Endothelial cell of umbilical vein (primary cell): ENCODE results near the gene PBLD. TPM values are rescaled to one million over a fixed set of nuclear protein-coding genes. Genes with fewer than 3 reads are reported as not detected.

Experiments used
- BruUV-seq: library from RNA; stranded (reverse); fragments of 400-500 nt; replicated peaks from 2 replicates; lab custom pipeline; 2021; lab: Mats Ljungman, UMichigan
- CTCF ChIA-PET: fragments of 300-600, 350-600 bp; sonication (Branson Sonifier 250); formaldehyde crosslinking; loops from one replicate; lab custom pipeline; 2021; ENCODE audit warnings: antibody characterized with exemption, inconsistent platforms; lab: Charles Lee
- POLR2A ChIA-PET: fragments of 300-600, 350-600 bp; sonication (Branson Sonifier 250); formaldehyde crosslinking; loops from one replicate; lab custom pipeline; 2021; ENCODE audit warnings: antibody characterized with exemption, inconsistent platforms; lab: Charles Lee
- DNase-seq: peaks from one replicate; pipeline ENCODE4 v3.0.0-alpha.2; 2011; ENCODE audit warnings: low read depth, low spot score
- FAIRE-seq: peaks from 2 replicates; lab custom pipeline; 2011; peaks lifted over from hg19 to GRCh38; lab: Jason Lieb, UNC
- H2AFZ ChIP-seq: 2 replicates; pipeline ENCODE4 v1.6.0; 2012; ENCODE audit warnings: low read depth, low read length, control low read depth, inconsistent platforms
- H3K27ac ChIP-seq: 2 replicates; pipeline ENCODE4 v1.5.1; 2011; ENCODE audit warnings: low read depth, mild to moderate bottlenecking, control low read depth, low read length, moderate library complexity; ENCODE audit not compliant: insufficient read depth
- H3K27me3 ChIP-seq, 2 experiments: 2 replicates each; pipeline versions ENCODE4 v1.6.0 to v1.6.1; 2011; ENCODE audit warnings: low read length in 2 of 2, mixed read lengths in 1 of 2; ENCODE audit not compliant: control insufficient read depth in 2 of 2, insufficient read depth in 2 of 2
- H3K36me3 ChIP-seq, 2 experiments: 2 replicates in 1 of 2; 3 replicates in 1 of 2; pipeline ENCODE4 v1.5.1; 2011; ENCODE audit warnings: low read length in 2 of 2, mild to moderate bottlenecking in 1 of 2, moderate library complexity in 1 of 2; ENCODE audit not compliant: control insufficient read depth in 2 of 2, insufficient read depth in 2 of 2; ENCODE audit errors: extremely low read depth in 1 of 2
- H3K4me1 ChIP-seq: 3 replicates; pipeline ENCODE4 v1.5.1; 2011; ENCODE audit warnings: mild to moderate bottlenecking, low read length; ENCODE audit not compliant: control insufficient read depth, insufficient read depth; ENCODE audit errors: extremely low read depth
- H3K4me2 ChIP-seq: 2 replicates; pipeline ENCODE4 v1.6.1; 2011; ENCODE audit warnings: low read length, control low read depth, mixed read lengths; ENCODE audit not compliant: insufficient read depth
- H3K4me3 ChIP-seq, 3 experiments: fragments of 200-600 bp in 1 of 3; sonication (generic), shearing (Covaris generic) in 1 of 3; replicated peaks in 1 of 3; 2 replicates each; pipeline ENCODE4 v1.5.1; 2011 to 2016; ENCODE audit warnings: control low read depth in 3 of 3, low read length in 3 of 3, mild to moderate bottlenecking in 2 of 3, inconsistent platforms in 1 of 3, low read depth in 1 of 3, moderate library complexity in 1 of 3; ENCODE audit not compliant: insufficient read depth in 1 of 3
- H3K79me2 ChIP-seq: 2 replicates; pipeline ENCODE4 v1.6.0; 2012; ENCODE audit warnings: low read length, inconsistent platforms; ENCODE audit not compliant: control insufficient read depth, insufficient read depth
- H3K9ac ChIP-seq: replicated peaks from 2 replicates; pipeline ENCODE3; 2011; ENCODE audit warnings: low read length, control low read depth; ENCODE audit not compliant: insufficient read depth; ENCODE audit errors: extremely low read depth
- H3K9me1 ChIP-seq: replicated peaks from 3 replicates; pipeline ENCODE4 v1.6.0; 2011; ENCODE audit warnings: mild to moderate bottlenecking, low read length; ENCODE audit not compliant: control insufficient read depth, insufficient read depth; ENCODE audit errors: extremely low read depth
- H3K9me3 ChIP-seq: replicated peaks from 2 replicates; pipeline ENCODE4 v1.5.1; 2012; ENCODE audit warnings: low read length, inconsistent platforms; ENCODE audit not compliant: control insufficient read depth, insufficient read depth
- H4K20me1 ChIP-seq: replicated peaks from 2 replicates; pipeline ENCODE3; 2011; ENCODE audit warnings: mild to moderate bottlenecking, low read length; ENCODE audit not compliant: control insufficient read depth, insufficient read depth; ENCODE audit errors: extremely low read depth
- CTCF ChIP-seq, 2 donors: IDR thresholded peaks; 1 replicate in 1 of 2; 2 replicates in 1 of 2; pipeline ENCODE4 v1.5.1; 2011; ENCODE audit warnings: low read length in 2 of 2, mild to moderate bottlenecking in 2 of 2, moderate library complexity in 2 of 2, control low read depth in 1 of 2, inconsistent platforms in 1 of 2, low read depth in 1 of 2; ENCODE audit not compliant: insufficient read depth in 1 of 2; ENCODE audit errors: extremely low read depth in 1 of 2
- EZH2 ChIP-seq: IDR thresholded peaks from 2 replicates; pipeline ENCODE4 v1.6.1; 2012; ENCODE audit warnings: borderline replicate concordance, low read depth, mild to moderate bottlenecking, moderate library complexity, low read length, inconsistent platforms; ENCODE audit not compliant: severe bottlenecking
- FOS ChIP-seq: IDR thresholded peaks from 2 replicates; pipeline ENCODE4 v1.6.1; 2011; ENCODE audit warnings: mild to moderate bottlenecking, low read length, moderate library complexity, borderline replicate concordance; ENCODE audit not compliant: insufficient read depth
- GATA2 ChIP-seq: IDR thresholded peaks from 2 replicates; pipeline ENCODE4 v1.7.0; 2011; ENCODE audit warnings: low read depth, mild to moderate bottlenecking, moderate library complexity, mixed read lengths, low read length; ENCODE audit not compliant: insufficient read length, insufficient read depth
- JUN ChIP-seq: IDR thresholded peaks from 2 replicates; pipeline ENCODE4 v1.6.1; 2011; ENCODE audit warnings: borderline replicate concordance, low read depth; ENCODE audit not compliant: insufficient read length, insufficient read depth
- MAX ChIP-seq: IDR thresholded peaks from 2 replicates; pipeline ENCODE4 v1.6.1; 2011; ENCODE audit not compliant: insufficient read depth, insufficient read length
- MYC ChIP-seq: IDR thresholded peaks from one replicate; pipeline ENCODE4 v1.6.1; 2011; ENCODE audit warnings: mild to moderate bottlenecking, low read depth, low read length
- POLR2A ChIP-seq: IDR thresholded peaks from 2 replicates; pipeline ENCODE4 v1.6.1; 2012; ENCODE audit warnings: low read depth, mild to moderate bottlenecking, control low read depth, low read length
- POLR2AphosphoS5 ChIP-seq: IDR thresholded peaks from 2 replicates; pipeline ENCODE4 v1.6.1; 2012; ENCODE audit warnings: low read depth, mild to moderate bottlenecking, control low read depth, low read length, moderate library complexity; ENCODE audit not compliant: insufficient read depth
- dilution Hi-C: fragments of 300-500 bp; cut with MboI; formaldehyde crosslinking; loops from one replicate; pipeline ENCODE4 v1.15.0; 2019; ENCODE audit warnings: low sequenced_read_pairs; ENCODE audit not compliant: extremely low pct_ligation_motif_present
- intact Hi-C: fragments of 100-400 bp; cut with micrococcal nuclease; formaldehyde crosslinking; loops from one replicate; pipeline ENCODE4 v1.10.0; 2022
- polyA plus RNA-seq, 4 experiments: library from polyadenylated mRNA; depleted of rRNA in 3 of 4; stranded (reverse) in 3 of 4; unstranded in 1 of 4; fragments of >200 nt; gene quantifications; 2 replicates each; pipeline versions ENCODE4 v1.2.1 to v1.2.3, GENCODE V29; 2011 to 2012; ENCODE audit warnings: missing spikeins in 1 of 4
- total RNA-seq: library from RNA; stranded (reverse); gene quantifications from 2 replicates; pipeline ENCODE4 v1.2.3, GENCODE V29; 2021

Gene PBLD
- total and polyA plus RNA-seq, 2 donors (not counting 3 experiments of a cell fraction or from before 2014, with no cell fraction given), result 1.5 to 5.1 TPM

GRCh38 chr10:68253346-68253745, 79.4 kb downstream of the PBLD start:
- Histone ChIP-seq H3K27me3 (peaks cover 7 to 16% of the 10 kb centered on the region in 2 experiments), H4K20me1 (no peaks in the 10 kb centered on the region), H3K27ac (no peak overlapping the region), H3K9me3 (no peaks in the 10 kb centered on the region), H3K9me1 (no peaks in the 10 kb centered on the region), H3K4me1 (no peaks in the 10 kb centered on the region), H3K4me3 (no peak overlapping the region), H2AFZ (no peak overlapping the region), H3K36me3 (no peaks in the 10 kb centered on the region), H3K9ac (no peak overlapping the region), H3K79me2 (no peaks in the 10 kb centered on the region), H3K4me2 (no peak overlapping the region)
- CTCF ChIA-PET, result interaction anchor here (0.9 to 1.7 kb wide), 6 partner anchors 13 to 48 kb away, joined by 3 to 6 read pairs (median 4); no protein-coding TSS in a partner anchor
- no TSS peak for BruUV-seq
- FAIRE-seq, result no peak
- TF ChIP-seq MYC (no peak), POLR2A (no peak), CTCF (IDR thresholded peaks at IDR 0.05; ENCODE audit: extremely low read depth in 1 of 2, insufficient read depth in 1 of 2, low read depth in 1 of 2, low read length in 2 of 2) (no peak), GATA2 (no peak), POLR2AphosphoS5 (no peak), FOS (no peak), MAX (no peak), EZH2 (no peak), JUN (no peak)
- dilution Hi-C loops (no loop called here), intact Hi-C loops (no loop called here)
- POLR2A ChIA-PET, result no interaction called here
- DNase-seq, result no peak
